KOPT-K1 (cell line): ENCODE measurements around the gene ATP2B2.

Source experiments
- H3K27ac ChIP-seq: fragments of 200-600 bp; sonication (generic); 2 replicates; pipeline ENCODE4 v1.5.1; 2016; ENCODE audit warnings: antibody characterized with exemption, mild to moderate bottlenecking, low read depth, low read length; ENCODE audit not compliant: poor library complexity, severe bottlenecking
- H3K36me3 ChIP-seq: fragments of 200-600 bp; sonication (generic); 2 replicates; pipeline ENCODE4 v1.5.1; 2017; ENCODE audit warnings: antibody characterized with exemption, mild to moderate bottlenecking, low read length, moderate library complexity; ENCODE audit not compliant: insufficient read depth
- H3K9me3 ChIP-seq: fragments of 200-600 bp; sonication (generic); 2 replicates; pipeline ENCODE4 v1.5.1; 2017; ENCODE audit warnings: antibody characterized with exemption, low read length, mild to moderate bottlenecking; ENCODE audit not compliant: insufficient read depth, poor library complexity, severe bottlenecking

The ATP2B2 gene

GRCh38 chr3:10505050-10505790 is at the start of gene ATP2B2:
Gene ATP2B2 (minus strand): TSS chr3:10505586. CDS start chr3:10449543, 56,043 bp downstream.
- no peak within 1 kb of the TSS for H3K27ac ChIP-seq
- no peaks in the 10 kb centered on the region for H3K9me3 ChIP-seq
- no peaks in the 10 kb centered on the region for H3K36me3 ChIP-seq

- no peaks in the 10 kb centered on the region for H3K36me3 ChIP-seq
- H3K27ac ChIP-seq: no peak overlapping the region
- H3K9me3 ChIP-seq: no peaks in the 10 kb centered on the region
Observed at GRCh38 chr3:10554746-10555145, 49.4 kb upstream of the ATP2B2 start.

GRCh38 chr3:10554236-10554611 is 48.8 kb upstream of the ATP2B2 start:
- Histone ChIP-seq H3K9me3 (no peaks in the 10 kb centered on the region), H3K27ac (no peak overlapping the region)

DNA sequence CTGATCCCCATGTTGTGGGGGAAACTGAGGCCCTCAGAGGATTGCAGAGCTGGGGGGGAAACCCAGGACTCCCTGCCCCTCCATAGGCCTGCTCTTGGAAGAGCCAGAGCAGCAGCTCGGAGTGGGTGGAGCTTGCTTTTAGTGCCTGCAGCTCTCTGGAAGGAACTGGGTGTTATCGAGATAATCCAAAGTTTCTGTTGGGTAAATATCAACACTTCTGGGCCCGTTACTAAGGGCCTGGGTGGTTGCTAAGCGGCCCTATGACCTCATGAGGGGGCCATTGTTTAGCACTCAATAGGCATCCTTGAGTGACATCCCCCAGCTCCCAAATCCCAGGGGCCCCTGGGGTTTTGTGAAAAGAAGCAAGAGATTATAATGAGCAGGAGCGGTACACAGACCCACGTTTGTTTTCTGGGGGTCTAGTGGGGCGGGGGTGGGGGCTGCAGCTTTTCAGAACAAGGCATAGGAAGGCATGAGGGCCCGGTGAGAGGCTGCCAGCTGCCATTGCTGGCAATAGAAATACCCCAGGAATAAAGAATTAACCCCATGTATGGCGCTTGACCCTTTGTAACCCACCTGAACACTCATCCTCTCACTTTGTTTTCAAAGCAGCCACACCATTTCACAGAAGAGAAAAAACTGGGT is 48.3 kb upstream of the ATP2B2 start:
- Histone ChIP-seq H3K9me3 (no peaks in the 10 kb centered on the region), H3K27ac (no peak overlapping the region), H3K36me3 (no peaks in the 10 kb centered on the region)

More at GRCh38 chr3:10554236-10554611, 48.8 kb upstream of the ATP2B2 start:
- H3K36me3 ChIP-seq: no peaks in the 10 kb centered on the region

DNA sequence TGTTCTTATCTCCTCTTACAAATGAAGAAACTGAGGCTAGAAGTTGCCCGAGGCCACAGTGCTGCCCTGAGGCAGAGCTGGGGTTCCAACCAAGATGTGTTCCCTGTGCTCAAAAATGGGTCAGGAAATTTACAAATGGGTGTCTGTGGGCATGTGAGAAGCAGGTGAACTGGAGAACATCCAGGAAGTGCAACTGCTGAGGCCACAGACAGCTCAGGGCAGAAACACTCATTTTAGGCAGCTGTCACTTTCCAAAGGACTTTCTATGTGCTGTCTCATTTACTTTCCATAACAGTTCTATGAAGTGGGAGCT is 47.2 kb upstream of the ATP2B2 start:
- Histone ChIP-seq H3K27ac (peak overlapping the region; percentile 36), H3K36me3 (no peaks in the 10 kb centered on the region), H3K9me3 (no peaks in the 10 kb centered on the region)

GRCh38 chr3:10551821-10552630 is 46.6 kb upstream of the ATP2B2 start:
- Histone ChIP-seq H3K36me3 (no peaks in the 10 kb centered on the region), H3K9me3 (no peaks in the 10 kb centered on the region), H3K27ac (peak overlapping the region; percentile 36)

- Histone ChIP-seq H3K9me3 (no peaks in the 10 kb centered on the region), H3K27ac (no peak overlapping the region), H3K36me3 (no peaks in the 10 kb centered on the region)
Observed at GRCh38 chr3:10551139-10551538, 45.8 kb upstream of the ATP2B2 start.

DNA sequence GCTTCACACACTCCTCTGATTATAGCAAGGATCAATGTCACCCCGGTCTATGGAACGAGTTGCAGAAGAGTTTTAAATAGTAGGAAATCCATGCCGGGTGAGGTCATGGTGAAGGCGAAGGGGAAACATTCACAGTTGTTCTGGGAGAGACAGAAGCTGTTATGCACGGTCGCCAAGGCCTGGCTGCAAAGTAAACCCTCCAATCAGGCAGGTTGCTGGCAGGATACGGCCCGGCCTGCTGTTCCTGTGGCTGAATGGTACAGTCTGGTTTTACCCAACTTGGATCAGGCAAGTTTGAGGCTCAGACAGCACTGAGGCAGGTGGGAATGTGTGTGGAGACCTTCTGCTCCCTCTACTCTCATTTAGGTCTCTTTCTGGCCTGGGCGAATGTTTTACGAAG is 45.3 kb upstream of the ATP2B2 start:
- Histone ChIP-seq H3K36me3 (no peaks in the 10 kb centered on the region), H3K27ac (no peak overlapping the region), H3K9me3 (no peaks in the 10 kb centered on the region)

DNA sequence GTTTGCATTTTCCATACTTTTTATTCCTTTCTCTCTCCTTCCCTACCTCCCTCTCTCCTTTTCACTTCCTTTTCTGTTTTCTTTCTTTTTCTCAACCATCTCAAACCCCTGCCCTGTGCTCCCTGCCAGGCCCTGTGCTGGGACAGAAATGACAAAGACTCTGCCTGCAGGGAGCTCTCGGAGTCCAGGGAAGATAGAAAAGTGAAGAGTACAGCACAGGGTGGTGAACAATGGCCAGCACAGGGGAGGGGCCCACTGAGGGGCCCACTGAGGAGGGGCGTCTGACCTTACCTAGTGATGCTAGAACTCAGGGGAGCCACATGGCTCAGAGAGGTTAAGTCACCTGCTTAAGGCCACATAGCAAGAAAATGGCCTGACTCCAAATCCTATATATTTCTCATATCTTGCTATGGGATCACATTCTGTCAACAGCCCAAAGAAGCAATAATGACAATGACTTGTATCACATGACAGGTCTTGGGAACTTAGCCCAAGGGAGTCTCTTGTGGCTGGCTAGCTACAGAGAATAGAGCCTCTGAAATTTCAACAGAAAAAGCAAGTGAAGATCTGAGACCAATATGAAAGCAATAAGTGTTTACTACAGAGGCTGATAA is 44.3 kb upstream of the ATP2B2 start:
- Histone ChIP-seq H3K36me3 (no peaks in the 10 kb centered on the region), H3K9me3 (no peaks in the 10 kb centered on the region), H3K27ac (no peak overlapping the region)

- H3K27ac ChIP-seq: no peak overlapping the region
- no peaks in the 10 kb centered on the region for H3K36me3 ChIP-seq
- no peaks in the 10 kb centered on the region for H3K9me3 ChIP-seq
Observed at GRCh38 chr3:10548992-10549391, 43.6 kb upstream of the ATP2B2 start.

DNA sequence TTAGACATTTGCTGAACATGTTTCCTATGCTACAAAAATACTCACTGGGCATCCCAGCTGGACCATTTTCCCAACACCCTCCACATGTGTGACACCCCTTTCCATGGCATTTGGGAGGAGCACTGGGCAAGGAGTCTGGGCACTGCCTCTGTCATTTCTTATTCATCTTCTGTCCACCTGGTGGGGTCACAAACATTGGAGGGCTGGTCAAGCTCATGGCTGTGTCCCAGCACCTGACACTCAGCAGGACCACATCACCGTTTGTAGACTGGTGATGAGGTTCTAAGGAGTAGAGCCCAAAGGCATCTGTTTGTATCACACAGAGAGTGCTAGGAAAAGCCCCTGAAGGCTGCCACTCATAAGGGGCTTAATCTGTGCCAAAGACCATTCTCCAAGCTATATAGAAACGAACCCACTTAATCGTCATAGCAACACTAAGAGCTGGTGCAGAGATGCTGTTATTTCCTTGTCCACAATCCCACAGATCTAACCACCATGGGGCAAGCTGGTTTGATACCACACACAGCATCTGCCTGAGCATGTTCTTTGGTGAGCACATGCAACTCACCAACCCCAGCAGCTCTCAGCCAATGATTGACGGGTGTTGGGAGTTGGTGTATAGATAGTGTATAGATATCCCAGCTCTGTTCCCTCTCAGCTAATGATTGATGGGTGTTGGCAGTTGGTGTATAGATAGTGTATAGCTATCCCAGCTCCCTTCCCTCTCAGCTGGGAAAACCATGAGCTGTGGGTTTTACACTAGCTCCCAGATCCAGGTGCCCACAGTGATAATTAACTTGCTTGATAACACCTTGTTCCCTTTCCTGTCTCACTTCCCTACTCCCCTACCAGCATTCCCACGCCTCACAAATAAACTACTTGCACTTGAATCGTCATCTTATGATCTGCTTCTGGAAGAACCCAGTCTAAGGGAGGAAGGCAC is 42.7 kb upstream of the ATP2B2 start:
- H3K27ac ChIP-seq: no peak overlapping the region
- no peaks in the 10 kb centered on the region for H3K36me3 ChIP-seq
- peaks cover 3% of the 10 kb centered on the region for H3K9me3 ChIP-seq

GRCh38 chr3:10547413-10547812 is 42.0 kb upstream of the ATP2B2 start:
- Histone ChIP-seq H3K36me3 (no peaks in the 10 kb centered on the region), H3K27ac (no peak overlapping the region), H3K9me3 (peaks cover 5% of the 10 kb centered on the region)

- Histone ChIP-seq H3K9me3 (peaks cover 9% of the 10 kb centered on the region), H3K36me3 (no peaks in the 10 kb centered on the region)
Observed at GRCh38 chr3:10546820-10547263, 41.5 kb upstream of the ATP2B2 start.

GRCh38 chr3:10546181-10546624 is 40.8 kb upstream of the ATP2B2 start:
- Histone ChIP-seq H3K36me3 (no peaks in the 10 kb centered on the region), H3K27ac (no peak overlapping the region), H3K9me3 (peaks cover 9% of the 10 kb centered on the region)

More at GRCh38 chr3:10546820-10547263, 41.5 kb upstream of the ATP2B2 start:
- no peak overlapping the region for H3K27ac ChIP-seq
